GM12878 (cell line): ENCODE data around the gene TULP4. TPM values are rescaled to one million over a fixed set of nuclear protein-coding genes. Genes with fewer than 3 reads are reported as not detected.
A peak's percentile ranks its signal among the peaks of the same experiment; 100 is the strongest.

Experiments used
- ATAC-seq: fragments of 200-7000 bp; cut with Tn5 transposase; 3 replicates; pipeline ENCODE4 v1.9.1; 2020; ENCODE audit warnings: mild to moderate bottlenecking, moderate library complexity
- BruUV-seq: library from RNA; stranded (reverse); fragments of 400-500 nt; replicated peaks from 2 replicates; lab custom pipeline; 2021; lab: Mats Ljungman, UMichigan
- CTCF ChIA-PET: fragments of 300-600 bp; sonication (Branson Sonifier 250); formaldehyde crosslinking; extraction: SDS; loops from one replicate; lab custom pipeline; 2021; ENCODE audit warnings: inconsistent platforms; lab: Yijun Ruan, JAX
- POLR2A ChIA-PET: fragments of 350-600 bp; formaldehyde crosslinking; extraction: SDS; loops from one replicate; lab custom pipeline; 2021; ENCODE audit warnings: inconsistent platforms; lab: Charles Lee
- RAD21 ChIA-PET: fragments of 300-600 bp; sonication (Branson Sonifier 250); formaldehyde crosslinking; loops from one replicate; lab custom pipeline; 2023; ENCODE audit warnings: antibody characterized with exemption; ENCODE audit not compliant: unreplicated experiment; lab: Charles Lee
- SMC1A ChIA-PET: fragments of 300-600 bp; sonication (Branson Sonifier 250); formaldehyde crosslinking; loops from one replicate; lab custom pipeline; 2023; ENCODE audit not compliant: unreplicated experiment, uncharacterized antibody; lab: Charles Lee
- DNase-seq: peaks from one replicate; pipeline ENCODE4 v3.0.0-alpha.2; 2011; ENCODE audit warnings: low read depth, low spot score
- FAIRE-seq: peaks from 3 replicates; lab custom pipeline; 2011; peaks lifted over from hg19 to GRCh38; lab: Jason Lieb, UNC
- H2AFZ ChIP-seq: 2 replicates; pipeline ENCODE4 v1.6.0; 2011; ENCODE audit warnings: low read depth, low read length, control low read depth; ENCODE audit not compliant: control insufficient read depth
- H3K27ac ChIP-seq: 2 replicates; pipeline ENCODE4 v1.5.1; 2011; ENCODE audit warnings: control low read depth; ENCODE audit not compliant: control insufficient read depth, insufficient read depth
- H3K27me3 ChIP-seq, 2 experiments: replicated peaks in 1 of 2; 2 replicates each; pipeline versions ENCODE4 v1.6.0 to v1.6.1; 2011; ENCODE audit warnings: low read length in 1 of 2; ENCODE audit not compliant: control insufficient read depth in 2 of 2, insufficient read depth in 2 of 2
- H3K36me3 ChIP-seq, 2 experiments: 2 replicates each; pipeline ENCODE4 v1.5.1; 2011; ENCODE audit warnings: low read length in 1 of 2; ENCODE audit not compliant: control insufficient read depth in 2 of 2, insufficient read depth in 2 of 2
- H3K4me1 ChIP-seq: 2 replicates; pipeline ENCODE4 v1.6.1; 2011; ENCODE audit warnings: mild to moderate bottlenecking, low read length, moderate library complexity, mixed read lengths; ENCODE audit not compliant: control insufficient read depth, insufficient read depth
- H3K4me2 ChIP-seq: 2 replicates; pipeline ENCODE4 v1.6.0; 2011; ENCODE audit warnings: control low read depth; ENCODE audit not compliant: control insufficient read depth, insufficient read depth
- H3K4me3 ChIP-seq: fragments of 200-600 bp; sonication (generic); 2 replicates; pipeline ENCODE4 v1.5.1; 2016
- H3K79me2 ChIP-seq: 2 replicates; pipeline ENCODE4 v1.6.0; 2011; ENCODE audit warnings: low read length; ENCODE audit not compliant: control insufficient read depth, insufficient read depth
- H3K9ac ChIP-seq: 2 replicates; pipeline ENCODE4 v1.8.0; 2011; ENCODE audit warnings: low read length, control low read depth, mixed read lengths; ENCODE audit not compliant: control insufficient read depth, insufficient read depth
- H3K9me3 ChIP-seq: replicated peaks from 3 replicates; pipeline ENCODE4 v1.5.1; 2011; ENCODE audit warnings: mild to moderate bottlenecking, low read length; ENCODE audit not compliant: control insufficient read depth, insufficient read depth
- H4K20me1 ChIP-seq: 2 replicates; pipeline ENCODE4 v1.6.0; 2011; ENCODE audit not compliant: control insufficient read depth, insufficient read depth
- EED ChIP-seq: sonication (generic); IDR thresholded peaks from 2 replicates; pipeline ENCODE4 v1.6.1; 2016; ENCODE audit warnings: antibody characterized with exemption, low read depth
- FOS ChIP-seq: IDR thresholded peaks from 3 replicates; pipeline ENCODE4 v1.6.1; 2011; ENCODE audit warnings: borderline replicate concordance; ENCODE audit not compliant: insufficient read length; ENCODE audit errors: extremely low read depth
- JUNB ChIP-seq: IDR thresholded peaks from 2 replicates; pipeline ENCODE4 v1.6.1; 2016; ENCODE audit warnings: antibody characterized with exemption, mild to moderate bottlenecking
- LARP7 ChIP-seq: fragments of 450-650 bp; IDR thresholded peaks from 2 replicates; pipeline ENCODE4 v1.6.1; 2017; ENCODE audit warnings: mild to moderate bottlenecking
- MLLT1 ChIP-seq: fragments of 450-650 bp; IDR thresholded peaks from 2 replicates; pipeline ENCODE4 v1.6.1; 2016; ENCODE audit warnings: mild to moderate bottlenecking
- MYC ChIP-seq: IDR thresholded peaks from 2 replicates; pipeline ENCODE4 v1.6.1; 2011; ENCODE audit warnings: mild to moderate bottlenecking, low read length, moderate library complexity, inconsistent platforms; ENCODE audit not compliant: insufficient read depth, insufficient replicate concordance, insufficient read length, severe bottlenecking
- NR2C2 ChIP-seq: IDR thresholded peaks from 2 replicates; pipeline ENCODE4 v1.6.1; 2011; ENCODE audit warnings: borderline replicate concordance, low read depth; ENCODE audit not compliant: control insufficient read depth, insufficient read length
- PKNOX1 ChIP-seq: fragments of 450-650 bp; IDR thresholded peaks from 2 replicates; pipeline ENCODE4 v1.6.1; 2016; ENCODE audit warnings: mild to moderate bottlenecking
- RUNX3 ChIP-seq: IDR thresholded peaks from 2 replicates; pipeline ENCODE4 v1.6.1; 2012; ENCODE audit warnings: low read length, inconsistent platforms
- SMAD5 ChIP-seq: IDR thresholded peaks from 2 replicates; pipeline ENCODE4 v1.6.1; 2016; ENCODE audit warnings: antibody characterized with exemption, low read depth
- SMC3 ChIP-seq: IDR thresholded peaks from 2 replicates; pipeline ENCODE4 v1.6.1; 2011; ENCODE audit warnings: low read length, improper control_type of control experiment, borderline replicate concordance
- STAT1 ChIP-seq: fragments of 450-650 bp; conservative IDR thresholded peaks from 2 replicates; pipeline ENCODE4 v1.6.1; 2014; ENCODE audit warnings: antibody characterized with exemption, mild to moderate bottlenecking
- TCF7 ChIP-seq: IDR thresholded peaks from 2 replicates; pipeline ENCODE4 v1.6.1; 2014; ENCODE audit warnings: antibody characterized with exemption, borderline replicate concordance
- ZBTB33 ChIP-seq: fragments of 450-650 bp; IDR thresholded peaks from 2 replicates; pipeline ENCODE4 v1.6.1; 2017; ENCODE audit warnings: mild to moderate bottlenecking
- WGBS: methylation state at CpG from one replicate; pipeline ENCODE4 v1.1.6; 2016; ENCODE audit warnings: low lambda C conversion rate; ENCODE audit not compliant: insufficient replicate concordance, insufficient coverage; ENCODE audit errors: missing lambda C conversion rate; 5-methylcytosine and 5-hydroxymethylcytosine counted together
- in situ Hi-C: fragments of 300-500 bp; cut with MboI; formaldehyde crosslinking; loops from 9 replicates; pipeline ENCODE4 v1.14.3; 2018; ENCODE audit warnings: mixed read lengths
- intact Hi-C: fragments of 100-400 bp; cut with micrococcal nuclease; formaldehyde crosslinking; loops from one replicate; pipeline ENCODE4 v1.14.2; 2022; ENCODE audit not compliant: unreplicated experiment
- polyA plus RNA-seq, 11 experiments: library from polyadenylated mRNA; depleted of rRNA in 4 of 11; unstranded in 6 of 11; stranded (reverse) in 5 of 11; fragments of >200 nt; fragmentation: Nextera tagmentation in 4 of 11; fragmentation: Illumina TruSeq in 1 of 11; extraction: Ambion mirVana in 4 of 11; extraction: Trizol in 1 of 11; gene quantifications; 1 replicate in 1 of 11; 2 replicates in 10 of 11; pipeline versions ENCODE4 v1.2.1 to v1.2.3, GENCODE V29; 2011 to 2016; ENCODE audit warnings: inconsistent platforms in 2 of 11, missing spikeins in 2 of 11, low read depth in 1 of 11
- total RNA-seq, 4 experiments: library from RNA; depleted of rRNA in 3 of 4; stranded (reverse); fragments of >200 nt in 3 of 4; fragmentation: Illumina TruSeq in 1 of 4; extraction: Trizol in 1 of 4; gene quantifications; 2 replicates each; pipeline versions ENCODE4 v1.2.1 to v1.2.3, GENCODE V29; 2013 to 2021

The TULP4 gene
- total and polyA plus RNA-seq, 10 of the 15 experiments (the other 5 are each of a cell fraction or from before 2014, with no cell fraction given) = 0.73 to 31.8 (median 14.0) TPM

GRCh38 chr6:158312165-158312564 is at the start of gene TULP4 (continued):
- TF ChIP-seq ZBTB33 (no peak), FOS (no peak), STAT1 (no peak), SMC3 (no peak), MYC (no peak), SMAD5 (no peak), NR2C2 (no peak)
- TF ChIP-seq, all 136 proteins: peak for 0

- peaks cover 5% of the 10 kb centered on the region for H3K79me2 ChIP-seq
- TF ChIP-seq LARP7 (no peak), EED (0 out of 2 replicates have a peak, but pooled peaks have one; percentile 25), JUNB (peak; percentile 71), TCF7 (0 out of 2 replicates have a peak, but pooled peaks have one; percentile 17), RUNX3 (peak; percentile 43; the same call in 1 of the 2 replicates), PKNOX1 (peak; percentile 50), MLLT1 (no peak)
- ChIA-PET CTCF (interaction anchor here (0.6 to 1.8 kb wide), 6 partner anchors 11 to 390 kb away, joined by 3 to 8 read pairs (median 3); no protein-coding TSS in a partner anchor), POLR2A (interaction anchor here (0.7 to 1.5 kb wide), 2 partner anchors 25 to 65 kb away, joined by 3 read pairs; no protein-coding TSS in a partner anchor), RAD21 (no interaction called here), SMC1A (interaction anchor here (1.1 to 1.6 kb wide), 4 partner anchors 9 to 256 kb away, joined by 3 to 6 read pairs (median 4); no protein-coding TSS in a partner anchor)
- H4K20me1 ChIP-seq = no peaks in the 10 kb centered on the region
- no peak for FAIRE-seq
- H3K27ac ChIP-seq = no peak overlapping the region
- no peak overlapping the region for H3K4me3 ChIP-seq
- H3K9ac ChIP-seq = no peak overlapping the region
- ATAC-seq = peak; percentile 51
- H3K4me2 ChIP-seq = no peak overlapping the region
- no peaks in the 10 kb centered on the region for H3K27me3 ChIP-seq
- intact Hi-C loops = no loop called here
- no peak for DNase-seq
- no peak overlapping the region for H2AFZ ChIP-seq
- BruUV-seq = no TSS peak
- H3K4me1 ChIP-seq = no peaks in the 10 kb centered on the region
- 43% methylated on average over 5 of the region's 5 CpGs for WGBS
- peaks cover 0 to 2% of the 10 kb centered on the region in 2 experiments; a peak in 2 of 4 replicates for H3K36me3 ChIP-seq
- no peaks in the 10 kb centered on the region for H3K9me3 ChIP-seq
- in situ Hi-C loops = no loop called here
These were observed 49.5 kb upstream of the TULP4 start for GRCh38 chr6:158262755-158263154.
